IPS-NIHi11 (cell line): ENCODE data around the gene ELF4.
A peak's percentile ranks its signal among the peaks of the same experiment; 100 is the strongest.

ENCODE experiments used
- DNase-seq: peaks from one replicate; pipeline ENCODE4 v3.0.0; 2012; ENCODE audit warnings: mixed read lengths, low spot score

Gene ELF4

GRCh38 chrX:130047416-130047815, 62.9 kb downstream of the ELF4 start:
- no peak for DNase-seq

GRCh38 chrX:130039847-130040246, 70.5 kb downstream of the ELF4 start:
- DNase-seq, result no peak

- DNase-seq, result no peak
These were observed 76.1 kb downstream of the ELF4 start for GRCh38 chrX:130034178-130034577.

GRCh38 chrX:130032552-130032951, 77.7 kb downstream of the ELF4 start:
- DNase-seq, result no peak

GRCh38 chrX:130030826-130031225, 79.5 kb downstream of the ELF4 start:
- DNase-seq, result no peak

GRCh38 chrX:130028196-130028595, 82.1 kb downstream of the ELF4 start:
- peak; percentile 34 for DNase-seq

GRCh38 chrX:130027569-130027968, 82.7 kb downstream of the ELF4 start:
- DNase-seq, result no peak

GRCh38 chrX:130025256-130025655, 85.0 kb downstream of the ELF4 start:
- DNase-seq, result peak; percentile 39

GRCh38 chrX:130024127-130024526, 86.2 kb downstream of the ELF4 start:
- DNase-seq, result peak; percentile 87

- DNase-seq, result no peak
These were observed 89.5 kb downstream of the ELF4 start for GRCh38 chrX:130020661-130021324.

GRCh38 chrX:130018143-130018542, 92.2 kb downstream of the ELF4 start:
- no peak for DNase-seq

GRCh38 chrX:130015181-130015580, 95.1 kb downstream of the ELF4 start:
- DNase-seq, result no peak
